BLaER1 (cell line): Measurements from ENCODE around the gene DNAH3.
"Not testable (repeated sequence)": the region's sequence is repeated elsewhere in the genome, so short reads cannot be mapped to it uniquely, and the experiment has no call there.

Experiments
- H3K27ac ChIP-seq: shearing (Covaris generic); formaldehyde crosslinking; 2 replicates; pipeline ENCODE4 v1.8.1; 2022
- H3K27me3 ChIP-seq: shearing (Covaris generic); formaldehyde crosslinking; 2 replicates; pipeline ENCODE4 v1.8.1; 2022
- H3K36me3 ChIP-seq: shearing (Covaris generic); formaldehyde crosslinking; 2 replicates; pipeline ENCODE4 v1.8.1; 2022
- H3K4me1 ChIP-seq: shearing (Covaris generic); formaldehyde crosslinking; 2 replicates; pipeline ENCODE4 v1.8.1; 2022
- H3K4me2 ChIP-seq: shearing (Covaris generic); formaldehyde crosslinking; 2 replicates; pipeline ENCODE4 v1.8.1; 2022
- H3K4me3 ChIP-seq: shearing (Covaris generic); formaldehyde crosslinking; 2 replicates; pipeline ENCODE4 v1.8.1; 2022
- H3K9ac ChIP-seq: shearing (Covaris generic); formaldehyde crosslinking; 2 replicates; pipeline ENCODE4 v1.8.1; 2022
- H3K9me3 ChIP-seq: shearing (Covaris generic); formaldehyde crosslinking; 2 replicates; pipeline ENCODE4 v1.8.1; 2022
- H4K20me1 ChIP-seq: shearing (Covaris generic); formaldehyde crosslinking; 2 replicates; pipeline ENCODE4 v1.8.1; 2022
- Cebpa-rat ChIP-seq: shearing (Covaris generic); IDR thresholded peaks from 2 replicates; pipeline ENCODE4 v1.8.1; 2022

DNAH3 gene

GRCh38 chr16:20952139-20952920, 198.3 kb downstream of the DNAH3 start:
- Histone ChIP-seq H3K9me3 (no peaks in the 10 kb centered on the region), H3K4me2 (no peak overlapping the region), H3K27me3 (no peaks in the 10 kb centered on the region), H3K9ac (no peak overlapping the region), H3K36me3 (no peaks in the 10 kb centered on the region), H3K4me3 (no peak overlapping the region), H3K4me1 (no peaks in the 10 kb centered on the region), H3K27ac (no peak overlapping the region), H4K20me1 (no peaks in the 10 kb centered on the region)
- no peak for TF ChIP-seq Cebpa-rat

- H3K4me2 ChIP-seq: no peak overlapping the region
- H3K9ac ChIP-seq: no peak overlapping the region
- H3K9me3 ChIP-seq: no peaks in the 10 kb centered on the region
- no peaks in the 10 kb centered on the region for H3K27me3 ChIP-seq
- no peak overlapping the region for H3K27ac ChIP-seq
- H3K4me1 ChIP-seq: no peaks in the 10 kb centered on the region
- H3K36me3 ChIP-seq: no peaks in the 10 kb centered on the region
- H3K4me3 ChIP-seq: no peak overlapping the region
- no peak for TF ChIP-seq Cebpa-rat
- no peaks in the 10 kb centered on the region for H4K20me1 ChIP-seq
These were observed 200.4 kb downstream of the DNAH3 start for GRCh38 chr16:20950294-20950693.

GRCh38 chr16:20949660-20950059, 201.0 kb downstream of the DNAH3 start:
- Histone ChIP-seq H4K20me1 (no peaks in the 10 kb centered on the region), H3K4me3 (no peak overlapping the region), H3K27me3 (no peaks in the 10 kb centered on the region), H3K9me3 (no peaks in the 10 kb centered on the region), H3K36me3 (no peaks in the 10 kb centered on the region), H3K4me1 (no peaks in the 10 kb centered on the region), H3K4me2 (no peak overlapping the region), H3K9ac (no peak overlapping the region), H3K27ac (no peak overlapping the region)
- no peak for TF ChIP-seq Cebpa-rat

- H3K4me3 ChIP-seq: no peak overlapping the region
- H3K4me1 ChIP-seq: no peaks in the 10 kb centered on the region
- no peaks in the 10 kb centered on the region for H3K9me3 ChIP-seq
- H4K20me1 ChIP-seq: no peaks in the 10 kb centered on the region
- no peak overlapping the region for H3K9ac ChIP-seq
- no peak overlapping the region for H3K27ac ChIP-seq
- TF ChIP-seq Cebpa-rat: no peak
- H3K36me3 ChIP-seq: no peaks in the 10 kb centered on the region
- no peaks in the 10 kb centered on the region for H3K27me3 ChIP-seq
- no peak overlapping the region for H3K4me2 ChIP-seq
These were observed 202.2 kb downstream of the DNAH3 start for GRCh38 chr16:20948444-20948843.

GRCh38 chr16:20946015-20946629, 204.5 kb downstream of the DNAH3 start:
- no peaks in the 10 kb centered on the region for H3K9me3 ChIP-seq
- H3K9ac ChIP-seq: no peak overlapping the region
- no peaks in the 10 kb centered on the region for H4K20me1 ChIP-seq
- no peak for TF ChIP-seq Cebpa-rat
- no peak overlapping the region for H3K27ac ChIP-seq
- H3K36me3 ChIP-seq: no peaks in the 10 kb centered on the region
- no peaks in the 10 kb centered on the region for H3K27me3 ChIP-seq
- no peak overlapping the region for H3K4me2 ChIP-seq
- no peak overlapping the region for H3K4me3 ChIP-seq
- H3K4me1 ChIP-seq: no peaks in the 10 kb centered on the region

- not testable (repeated sequence) for H3K36me3 ChIP-seq, H3K9ac ChIP-seq, H3K4me2 ChIP-seq, H4K20me1 ChIP-seq, H3K27ac ChIP-seq, H3K27me3 ChIP-seq, H3K4me3 ChIP-seq, H3K9me3 ChIP-seq, H3K4me1 ChIP-seq
These were observed 205.1 kb downstream of the DNAH3 start for GRCh38 chr16:20945575-20945875.

GRCh38 chr16:20944861-20945574, 205.6 kb downstream of the DNAH3 start:
- no peaks in the 10 kb centered on the region for H3K4me1 ChIP-seq
- no peaks in the 10 kb centered on the region for H4K20me1 ChIP-seq
- no peaks in the 10 kb centered on the region for H3K36me3 ChIP-seq
- no peak for TF ChIP-seq Cebpa-rat
- H3K27ac ChIP-seq: no peak overlapping the region
- no peak overlapping the region for H3K4me3 ChIP-seq
- H3K9ac ChIP-seq: no peak overlapping the region
- H3K9me3 ChIP-seq: no peaks in the 10 kb centered on the region
- H3K27me3 ChIP-seq: no peaks in the 10 kb centered on the region
- H3K4me2 ChIP-seq: no peak overlapping the region

GRCh38 chr16:20942256-20942655, 208.4 kb downstream of the DNAH3 start:
- Histone ChIP-seq H3K4me1 (no peaks in the 10 kb centered on the region), H3K27me3 (no peaks in the 10 kb centered on the region), H3K9ac (no peak overlapping the region), H3K4me2 (no peak overlapping the region), H3K36me3 (no peaks in the 10 kb centered on the region), H4K20me1 (no peaks in the 10 kb centered on the region), H3K9me3 (no peaks in the 10 kb centered on the region), H3K4me3 (no peak overlapping the region), H3K27ac (no peak overlapping the region)
- no peak for TF ChIP-seq Cebpa-rat

GRCh38 chr16:20941636-20941926, 209.1 kb downstream of the DNAH3 start:
- Histone ChIP-seq H3K4me1 (no peaks in the 10 kb centered on the region), H3K9ac (no peak overlapping the region), H3K27ac (no peak overlapping the region), H4K20me1 (no peaks in the 10 kb centered on the region), H3K4me3 (no peak overlapping the region), H3K27me3 (no peaks in the 10 kb centered on the region), H3K4me2 (no peak overlapping the region), H3K36me3 (no peaks in the 10 kb centered on the region), H3K9me3 (no peaks in the 10 kb centered on the region)
- TF ChIP-seq Cebpa-rat: no peak

- H3K9ac ChIP-seq: no peak overlapping the region
- H3K4me1 ChIP-seq: no peaks in the 10 kb centered on the region
- no peaks in the 10 kb centered on the region for H3K9me3 ChIP-seq
- no peak overlapping the region for H3K4me2 ChIP-seq
- no peak for TF ChIP-seq Cebpa-rat
- no peaks in the 10 kb centered on the region for H3K36me3 ChIP-seq
- no peak overlapping the region for H3K27ac ChIP-seq
- no peaks in the 10 kb centered on the region for H3K27me3 ChIP-seq
- no peak overlapping the region for H3K4me3 ChIP-seq
- H4K20me1 ChIP-seq: no peaks in the 10 kb centered on the region
These were observed 209.6 kb downstream of the DNAH3 start for GRCh38 chr16:20940871-20941635.
